NCI-H510A treated with DMSO at 0.1 percent for 48 hours (cell line): ENCODE data around the gene TAGLN.
"Not testable (repeated sequence)": the region's sequence is repeated elsewhere in the genome, so short reads cannot be mapped to it uniquely, and the experiment has no call there.

Experiments
- DNase-seq: peaks from one replicate; lab custom pipeline; 2025; lab: John Stamatoyannopoulos, UW

The TAGLN gene

GRCh38 chr11:117195761-117196160 is 3.4 kb upstream of the TAGLN start:
- DNase-seq: no peak

- no peak for DNase-seq
Measured at GRCh38 chr11:117197006-117197405, 2.2 kb upstream of the TAGLN start.

- no peak for DNase-seq
Measured at GRCh38 chr11:117197516-117198456, 1.4 kb upstream of the TAGLN start.

GRCh38 chr11:117198613-117199012 is 557 bp upstream of the TAGLN start:
- DNase-seq: no peak

GRCh38 chr11:117199916-117200812 is 994 bp downstream of the TAGLN start:
- no peak for DNase-seq

- no peak for DNase-seq
Measured at GRCh38 chr11:117200813-117201657, 1.9 kb downstream of the TAGLN start.

- no peak for DNase-seq
Measured at GRCh38 chr11:117201658-117202305, 2.6 kb downstream of the TAGLN start.

- DNase-seq: no peak
Measured at GRCh38 chr11:117202386-117203068, 3.4 kb downstream of the TAGLN start.

- no peak for DNase-seq
Measured at GRCh38 chr11:117203069-117203407, 3.9 kb downstream of the TAGLN start.

GRCh38 chr11:117204283-117205080 is 5.3 kb downstream of the TAGLN start:
- no peak for DNase-seq

GRCh38 chr11:117205211-117205818 is 6.1 kb downstream of the TAGLN start:
- no peak for DNase-seq

GRCh38 chr11:117206111-117206510 is 6.9 kb downstream of the TAGLN start:
- DNase-seq: not testable (repeated sequence)

- DNase-seq: not testable (repeated sequence)
Measured at GRCh38 chr11:117206859-117207258, 7.7 kb downstream of the TAGLN start.

GRCh38 chr11:117207481-117207880 is 8.3 kb downstream of the TAGLN start:
- not testable (repeated sequence) for DNase-seq

GRCh38 chr11:117208710-117209109 is 9.5 kb downstream of the TAGLN start:
- DNase-seq: not testable (repeated sequence)

GRCh38 chr11:117209351-117210125 is 10.4 kb downstream of the TAGLN start:
- DNase-seq: not testable (repeated sequence)

GRCh38 chr11:117210620-117211019 is 11.4 kb downstream of the TAGLN start:
- DNase-seq: no peak

- no peak for DNase-seq
Measured at GRCh38 chr11:117212697-117213355, 13.7 kb downstream of the TAGLN start.
